AG04450 (cell line): ENCODE results near the gene PRKD1. TPM values are rescaled to one million over a fixed set of nuclear protein-coding genes. Genes with fewer than 3 reads are reported as not detected.

Experiments
- CTCF ChIA-PET: fragments of 300-600, 350-600 bp; formaldehyde crosslinking; extraction: SDS; loops from one replicate; lab custom pipeline; 2022; ENCODE audit warnings: antibody characterized with exemption, inconsistent platforms; lab: Charles Lee
- POLR2A ChIA-PET: fragments of 350-600 bp; formaldehyde crosslinking; extraction: SDS; loops from one replicate; lab custom pipeline; 2021; ENCODE audit warnings: antibody characterized with exemption, inconsistent platforms; lab: Yijun Ruan, JAX
- DNase-seq: peaks from one replicate; pipeline ENCODE4 v3.0.0-alpha.2; 2011; ENCODE audit warnings: low read depth, low spot score
- H3K27ac ChIP-seq: one replicate; pipeline ENCODE4 v1.5.1; 2012; ENCODE audit warnings: low read depth, low read length, control low read depth
- H3K27me3 ChIP-seq: one replicate; pipeline ENCODE4 v1.6.0; 2012; ENCODE audit warnings: low read length; ENCODE audit not compliant: control insufficient read depth, insufficient read depth
- H3K4me3 ChIP-seq: 2 replicates; pipeline ENCODE4 v1.5.1; 2011; ENCODE audit warnings: mild to moderate bottlenecking, low read depth, low read length, control low read depth
- H3K9me3 ChIP-seq: 2 replicates; pipeline ENCODE4 v1.5.1; 2012; ENCODE audit warnings: low read length; ENCODE audit not compliant: control insufficient read depth, insufficient read depth
- polyA plus RNA-seq: library from polyadenylated mRNA; depleted of rRNA; stranded (reverse); fragments of >200 nt; gene quantifications from 2 replicates; pipeline ENCODE4 v1.2.3, GENCODE V29; 2011
- TF ChIP-seq, protein P1 (sequence below): IDR thresholded peaks from 2 replicates; pipeline ENCODE4 v1.5.1; 2011; ENCODE audit warnings: low read depth, low read length, control low read depth, inconsistent platforms

PRKD1 gene
- polyA plus RNA-seq, 1 experiment = 24.5 TPM

DNA sequence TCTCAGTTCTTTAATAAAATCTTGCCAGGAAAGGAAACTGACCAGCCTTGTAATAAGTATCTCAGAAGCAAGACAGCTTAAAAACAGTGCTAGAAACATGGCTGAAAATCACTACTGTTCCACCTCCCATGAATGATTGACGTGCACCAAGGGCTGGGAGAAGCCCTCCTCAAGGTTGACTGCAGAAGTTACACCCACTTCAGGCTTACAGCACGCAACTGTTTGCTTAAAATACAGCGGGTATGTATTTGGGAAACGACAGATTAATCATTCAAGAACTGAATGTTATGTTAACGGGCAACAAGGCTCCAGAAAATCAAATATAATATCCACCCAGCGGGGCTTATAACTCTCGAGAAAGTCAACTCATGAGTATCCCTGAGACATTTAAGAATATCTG is 22.1 kb downstream of the PRKD1 start:
- no peak for DNase-seq
- POLR2A ChIA-PET = no interaction called here
- Histone ChIP-seq H3K4me3 (no peak overlapping the region), H3K9me3 (peaks cover 6% of the 10 kb centered on the region), H3K27me3 (no peaks in the 10 kb centered on the region), H3K27ac (no peak overlapping the region)
- CTCF ChIA-PET = no interaction called here
- TF ChIP-seq, protein P1, sequence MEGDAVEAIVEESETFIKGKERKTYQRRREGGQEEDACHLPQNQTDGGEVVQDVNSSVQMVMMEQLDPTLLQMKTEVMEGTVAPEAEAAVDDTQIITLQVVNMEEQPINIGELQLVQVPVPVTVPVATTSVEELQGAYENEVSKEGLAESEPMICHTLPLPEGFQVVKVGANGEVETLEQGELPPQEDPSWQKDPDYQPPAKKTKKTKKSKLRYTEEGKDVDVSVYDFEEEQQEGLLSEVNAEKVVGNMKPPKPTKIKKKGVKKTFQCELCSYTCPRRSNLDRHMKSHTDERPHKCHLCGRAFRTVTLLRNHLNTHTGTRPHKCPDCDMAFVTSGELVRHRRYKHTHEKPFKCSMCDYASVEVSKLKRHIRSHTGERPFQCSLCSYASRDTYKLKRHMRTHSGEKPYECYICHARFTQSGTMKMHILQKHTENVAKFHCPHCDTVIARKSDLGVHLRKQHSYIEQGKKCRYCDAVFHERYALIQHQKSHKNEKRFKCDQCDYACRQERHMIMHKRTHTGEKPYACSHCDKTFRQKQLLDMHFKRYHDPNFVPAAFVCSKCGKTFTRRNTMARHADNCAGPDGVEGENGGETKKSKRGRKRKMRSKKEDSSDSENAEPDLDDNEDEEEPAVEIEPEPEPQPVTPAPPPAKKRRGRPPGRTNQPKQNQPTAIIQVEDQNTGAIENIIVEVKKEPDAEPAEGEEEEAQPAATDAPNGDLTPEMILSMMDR = no peak

DNA sequence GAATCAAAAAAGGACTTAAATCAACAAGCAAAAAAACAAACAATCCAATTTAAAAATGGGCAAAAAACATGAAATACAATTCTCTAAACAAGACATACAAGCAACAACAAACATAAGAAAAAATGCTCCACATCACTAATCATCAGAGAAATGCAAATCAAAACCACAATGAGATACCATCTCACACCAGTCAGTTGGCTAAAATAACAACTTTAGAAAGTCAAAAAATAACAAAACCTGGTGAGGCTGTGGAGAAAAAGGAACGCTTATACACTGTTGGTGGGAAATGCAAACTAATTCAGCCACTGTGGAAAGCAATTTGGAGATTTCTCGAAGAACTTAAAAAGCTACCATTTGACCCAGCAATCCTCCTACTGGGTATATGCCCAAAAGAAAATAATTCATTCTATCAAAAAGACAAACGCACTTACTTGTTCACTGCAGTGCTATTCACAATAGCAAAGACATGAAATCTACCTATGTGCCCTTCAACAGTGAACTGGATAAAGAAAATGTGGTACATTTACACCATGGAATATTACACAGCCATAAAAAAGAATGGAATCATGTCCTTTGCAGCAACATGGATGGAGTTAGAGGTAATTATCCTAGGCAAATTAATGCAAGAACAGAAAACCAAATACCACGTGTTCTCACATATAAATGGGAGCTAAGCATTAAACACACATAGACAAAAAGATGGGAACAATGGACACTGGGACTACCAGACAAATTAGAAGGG is 26.9 kb downstream of the PRKD1 start:
- TF ChIP-seq, protein P1 = no peak
- no peak for DNase-seq
- H3K9me3 ChIP-seq = no peaks in the 10 kb centered on the region
- ChIA-PET CTCF (no interaction called here), POLR2A (no interaction called here)
- no peaks in the 10 kb centered on the region for H3K27me3 ChIP-seq
- H3K27ac ChIP-seq = no peak overlapping the region
- H3K4me3 ChIP-seq = no peak overlapping the region

DNA sequence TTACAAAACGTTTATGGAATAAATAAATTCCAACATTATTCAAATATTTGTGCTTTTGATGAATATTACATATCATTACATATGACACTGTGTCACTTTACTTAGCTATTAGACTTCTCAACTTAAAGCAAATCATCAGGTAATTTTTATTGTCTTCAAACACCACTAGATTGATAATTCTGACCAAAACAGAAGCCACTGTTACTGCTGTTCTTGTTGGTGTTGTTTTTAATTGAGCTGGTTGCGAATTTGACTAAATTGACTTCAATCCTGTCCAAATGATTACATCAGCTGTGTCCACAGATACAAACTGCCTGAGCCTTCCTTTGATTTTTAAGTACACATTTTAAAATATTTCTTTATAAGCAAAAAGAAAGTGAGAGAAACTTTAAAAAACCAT is 29.2 kb downstream of the PRKD1 start:
- POLR2A ChIA-PET = no interaction called here
- H3K27me3 ChIP-seq = no peaks in the 10 kb centered on the region
- TF ChIP-seq, protein P1 = no peak
- H3K9me3 ChIP-seq = no peaks in the 10 kb centered on the region
- CTCF ChIA-PET = no interaction called here
- H3K4me3 ChIP-seq = no peak overlapping the region
- no peak overlapping the region for H3K27ac ChIP-seq
- no peak for DNase-seq

DNA sequence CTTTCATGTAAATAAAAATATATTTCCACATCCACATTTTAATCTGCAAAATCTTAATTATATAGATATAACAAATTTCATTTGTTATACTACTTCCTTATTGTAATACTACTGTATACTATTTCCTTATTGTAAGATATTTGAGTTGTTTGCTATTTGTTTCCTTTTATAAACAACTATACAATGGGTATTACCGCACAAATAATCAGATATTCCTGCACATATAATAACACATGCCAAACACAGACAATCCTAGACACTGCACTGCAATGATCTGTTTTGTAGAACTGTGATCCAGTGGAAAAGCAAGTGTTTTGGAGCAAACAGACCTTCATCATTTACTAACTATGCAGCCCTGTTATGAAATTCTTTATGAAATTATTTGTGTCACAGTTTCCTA is 30.5 kb downstream of the PRKD1 start:
- H3K27me3 ChIP-seq = no peaks in the 10 kb centered on the region
- POLR2A ChIA-PET = no interaction called here
- CTCF ChIA-PET = interaction anchor here (0.9 kb wide), 1 partner anchor 348 kb away, joined by 4 read pairs; no protein-coding TSS in a partner anchor
- H3K4me3 ChIP-seq = no peak overlapping the region
- TF ChIP-seq, protein P1 = no peak
- H3K9me3 ChIP-seq = no peaks in the 10 kb centered on the region
- H3K27ac ChIP-seq = no peak overlapping the region
- no peak for DNase-seq

DNA sequence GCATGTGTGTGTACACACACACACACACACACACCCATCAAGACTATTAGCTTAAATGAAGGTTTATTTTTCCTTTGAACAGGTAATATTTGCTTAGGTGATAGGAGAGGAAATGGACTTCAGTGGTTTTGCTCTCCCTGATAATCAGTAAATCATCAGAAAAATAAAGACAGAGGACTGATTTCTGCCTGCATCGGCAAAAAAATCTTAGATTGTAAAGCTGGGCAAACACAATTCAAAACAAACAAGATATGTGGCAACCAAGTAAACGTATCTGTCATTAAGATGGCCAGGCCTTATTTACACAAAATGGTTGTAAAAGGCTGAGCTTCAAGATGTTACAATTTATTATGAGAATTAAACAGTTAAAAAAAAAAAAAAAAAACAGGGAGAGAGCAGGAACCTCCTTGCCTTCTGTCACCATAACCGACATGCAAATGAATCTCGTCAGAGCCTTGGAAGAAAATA is 31.3 kb downstream of the PRKD1 start:
- TF ChIP-seq, protein P1 = no peak
- H3K4me3 ChIP-seq = no peak overlapping the region
- no peaks in the 10 kb centered on the region for H3K27me3 ChIP-seq
- DNase-seq = no peak
- no peak overlapping the region for H3K27ac ChIP-seq
- no peaks in the 10 kb centered on the region for H3K9me3 ChIP-seq
- POLR2A ChIA-PET = interaction anchor here (1.2 kb wide), 1 partner anchor 31 kb away, joined by 8 read pairs; no protein-coding TSS in a partner anchor
- CTCF ChIA-PET = interaction anchor here (0.7 to 0.9 kb wide), 2 partner anchors 9 to 374 kb away, joined by 3 to 4 read pairs; no protein-coding TSS in a partner anchor
